DND-41 (cell line): ENCODE data around the gene SCYGR4.

Experiments used
- ATAC-seq: fragments of 200-7000 bp; cut with Tn5 transposase; 3 replicates; pipeline ENCODE4 v1.9.1; 2021; ENCODE audit warnings: low read depth; ENCODE audit not compliant: insufficient read depth
- DNase-seq: peaks from one replicate; pipeline ENCODE4 v3.0.0-alpha.2; 2020
- H2AFZ ChIP-seq: 2 replicates; pipeline ENCODE4 v1.6.0; 2012; ENCODE audit warnings: low read depth, low read length
- H3K27ac ChIP-seq: 2 replicates; pipeline ENCODE4 v1.5.1; 2012; ENCODE audit warnings: low read length, inconsistent platforms
- H3K27me3 ChIP-seq: fragments of 200-600 bp; sonication (generic); 2 replicates; pipeline ENCODE4 v1.6.0; 2012; ENCODE audit warnings: low read length, mild to moderate bottlenecking, inconsistent platforms; ENCODE audit not compliant: insufficient read depth, poor library complexity
- H3K36me3 ChIP-seq: 2 replicates; pipeline ENCODE4 v1.5.1; 2012; ENCODE audit warnings: low read length, inconsistent platforms; ENCODE audit not compliant: insufficient read depth
- H3K4me1 ChIP-seq: 2 replicates; pipeline ENCODE4 v1.5.1; 2012; ENCODE audit warnings: mild to moderate bottlenecking, low read length; ENCODE audit not compliant: insufficient read depth
- H3K4me2 ChIP-seq: 2 replicates; pipeline ENCODE4 v1.6.0; 2012; ENCODE audit warnings: mild to moderate bottlenecking, moderate library complexity, low read length, inconsistent platforms; ENCODE audit not compliant: insufficient read depth
- H3K4me3 ChIP-seq, 2 experiments: fragments of 200-600 bp in 1 of 2; shearing (Covaris generic) in 1 of 2; 2 replicates each; pipeline ENCODE4 v1.5.1; 2012 to 2016; ENCODE audit warnings: inconsistent platforms in 2 of 2, low read length in 2 of 2, mild to moderate bottlenecking in 2 of 2, low read depth in 1 of 2, moderate library complexity in 1 of 2
- H3K79me2 ChIP-seq: 2 replicates; pipeline ENCODE4 v1.6.0; 2012; ENCODE audit warnings: low read length, inconsistent platforms; ENCODE audit not compliant: insufficient read depth
- H3K9ac ChIP-seq: 2 replicates; pipeline ENCODE4 v1.6.0; 2012; ENCODE audit warnings: low read depth, mild to moderate bottlenecking, inconsistent platforms, low read length, moderate library complexity
- H3K9me3 ChIP-seq: 2 replicates; pipeline ENCODE4 v1.5.1; 2012; ENCODE audit warnings: low read length, moderate library complexity, mild to moderate bottlenecking, inconsistent platforms; ENCODE audit not compliant: insufficient read depth, severe bottlenecking
- H4K20me1 ChIP-seq: 2 replicates; pipeline ENCODE4 v1.6.0; 2012; ENCODE audit warnings: low read length; ENCODE audit not compliant: insufficient read depth
- EZH2 ChIP-seq: IDR thresholded peaks from 3 replicates; pipeline ENCODE4 v1.6.1; 2012; ENCODE audit warnings: borderline replicate concordance, low read depth, mild to moderate bottlenecking, moderate library complexity, low read length, inconsistent platforms; ENCODE audit not compliant: severe bottlenecking
- TF ChIP-seq, protein P1 (sequence below): IDR thresholded peaks from 2 replicates; pipeline ENCODE4 v1.5.1; 2012; ENCODE audit warnings: borderline replicate concordance, low read length, moderate library complexity, mild to moderate bottlenecking; ENCODE audit not compliant: poor library complexity, severe bottlenecking; ENCODE audit errors: extremely low read depth

The SCYGR4 gene

DNA sequence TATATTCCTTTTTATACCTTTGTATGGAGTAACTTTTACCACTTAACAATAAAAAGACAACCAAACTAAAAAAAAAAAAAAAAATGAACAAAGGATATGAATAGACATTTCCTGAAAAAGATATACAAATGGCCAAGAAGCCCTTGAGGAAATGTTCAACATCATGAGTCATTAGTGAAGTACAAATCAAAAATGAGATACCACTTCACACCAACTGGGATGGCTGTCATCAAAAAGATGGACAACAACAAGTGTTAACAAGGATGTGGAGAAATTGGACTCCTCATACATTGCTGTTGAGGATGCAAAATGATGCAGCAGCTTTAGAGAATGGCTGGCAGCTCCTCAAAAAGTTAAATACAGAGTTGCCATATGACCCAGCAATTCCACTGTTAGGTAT, 41.2 kb upstream of the SCYGR4 start:
- H3K27ac ChIP-seq, result no peak overlapping the region
- no peak for TF ChIP-seq EZH2
- TF ChIP-seq, protein P1, sequence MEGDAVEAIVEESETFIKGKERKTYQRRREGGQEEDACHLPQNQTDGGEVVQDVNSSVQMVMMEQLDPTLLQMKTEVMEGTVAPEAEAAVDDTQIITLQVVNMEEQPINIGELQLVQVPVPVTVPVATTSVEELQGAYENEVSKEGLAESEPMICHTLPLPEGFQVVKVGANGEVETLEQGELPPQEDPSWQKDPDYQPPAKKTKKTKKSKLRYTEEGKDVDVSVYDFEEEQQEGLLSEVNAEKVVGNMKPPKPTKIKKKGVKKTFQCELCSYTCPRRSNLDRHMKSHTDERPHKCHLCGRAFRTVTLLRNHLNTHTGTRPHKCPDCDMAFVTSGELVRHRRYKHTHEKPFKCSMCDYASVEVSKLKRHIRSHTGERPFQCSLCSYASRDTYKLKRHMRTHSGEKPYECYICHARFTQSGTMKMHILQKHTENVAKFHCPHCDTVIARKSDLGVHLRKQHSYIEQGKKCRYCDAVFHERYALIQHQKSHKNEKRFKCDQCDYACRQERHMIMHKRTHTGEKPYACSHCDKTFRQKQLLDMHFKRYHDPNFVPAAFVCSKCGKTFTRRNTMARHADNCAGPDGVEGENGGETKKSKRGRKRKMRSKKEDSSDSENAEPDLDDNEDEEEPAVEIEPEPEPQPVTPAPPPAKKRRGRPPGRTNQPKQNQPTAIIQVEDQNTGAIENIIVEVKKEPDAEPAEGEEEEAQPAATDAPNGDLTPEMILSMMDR, result no peak
- no peak overlapping the region for H3K4me2 ChIP-seq

DNA sequence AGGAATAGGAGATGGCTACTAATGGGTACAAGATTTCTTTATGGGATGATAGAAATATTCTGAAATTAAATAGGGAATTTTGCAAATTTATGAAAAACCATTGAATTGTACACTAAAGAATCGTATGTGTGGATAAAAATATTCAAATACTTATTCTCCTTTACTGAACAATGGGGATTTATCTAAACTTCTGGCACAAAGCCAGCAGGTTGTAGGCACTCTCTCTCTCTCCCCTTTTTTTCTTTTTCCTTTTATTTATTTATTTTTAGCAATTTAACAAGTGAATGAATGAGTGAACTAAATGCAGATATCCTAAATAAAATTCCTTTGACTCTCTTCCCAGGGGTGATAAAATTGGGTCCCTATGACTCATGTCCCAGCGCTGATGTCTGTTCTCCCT, 40.5 kb upstream of the SCYGR4 start:
- Histone ChIP-seq H3K9me3 (no peaks in the 10 kb centered on the region), H3K27me3 (peaks cover 2% of the 10 kb centered on the region), H3K79me2 (no peaks in the 10 kb centered on the region), H4K20me1 (no peaks in the 10 kb centered on the region), H3K4me3 (no peak overlapping the region), H3K27ac (no peak overlapping the region), H3K36me3 (no peaks in the 10 kb centered on the region), H3K4me2 (no peak overlapping the region), H3K9ac (no peak overlapping the region), H3K4me1 (no peaks in the 10 kb centered on the region), H2AFZ (no peak overlapping the region)
- no peak for DNase-seq
- no peak for ATAC-seq
- TF ChIP-seq, protein P1, result no peak
- no peak for TF ChIP-seq EZH2

More for the DNA sequence above, 41.2 kb upstream of the SCYGR4 start:
- Histone ChIP-seq H4K20me1 (no peaks in the 10 kb centered on the region), H3K79me2 (no peaks in the 10 kb centered on the region), H3K27me3 (peaks cover 2% of the 10 kb centered on the region), H3K4me1 (no peaks in the 10 kb centered on the region), H3K9me3 (no peaks in the 10 kb centered on the region), H3K36me3 (no peaks in the 10 kb centered on the region), H3K4me3 (no peak overlapping the region), H2AFZ (no peak overlapping the region), H3K9ac (no peak overlapping the region)
- DNase-seq (no peak), ATAC-seq (no peak)

- Histone ChIP-seq H2AFZ (no peak overlapping the region), H3K4me1 (no peaks in the 10 kb centered on the region), H3K4me3 (no peak overlapping the region), H3K27ac (no peak overlapping the region), H4K20me1 (no peaks in the 10 kb centered on the region), H3K79me2 (no peaks in the 10 kb centered on the region), H3K36me3 (no peaks in the 10 kb centered on the region), H3K9ac (no peak overlapping the region), H3K4me2 (no peak overlapping the region), H3K9me3 (peaks cover 4% of the 10 kb centered on the region), H3K27me3 (peaks cover 2% of the 10 kb centered on the region)
- no peak for ATAC-seq
- TF ChIP-seq, protein P1, result no peak
- no peak for TF ChIP-seq EZH2
- no peak for DNase-seq
Measured at GRCh38 chr2:227577555-227577954, 39.7 kb upstream of the SCYGR4 start.

DNA sequence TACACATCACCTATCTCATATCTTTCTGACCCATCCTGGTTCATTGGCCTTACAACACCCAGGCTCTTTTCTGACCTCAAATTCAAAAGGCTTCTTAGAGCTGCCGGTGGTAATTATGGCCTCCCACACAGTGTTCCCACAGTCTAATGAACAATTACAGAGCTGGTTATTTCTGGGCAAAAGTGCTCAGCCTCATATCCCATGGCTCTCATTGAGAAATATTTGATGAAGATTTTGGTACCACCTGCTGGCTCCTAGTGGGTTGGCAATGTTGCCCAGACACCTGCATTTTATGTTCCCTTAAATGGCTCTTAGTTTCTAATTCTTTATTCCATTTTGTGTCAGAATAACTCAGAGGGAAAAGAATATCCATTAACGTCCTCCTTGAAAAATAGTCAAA, 38.7 kb upstream of the SCYGR4 start:
- DNase-seq, result no peak
- Histone ChIP-seq H3K27me3 (peaks cover 2% of the 10 kb centered on the region), H3K4me2 (no peak overlapping the region), H4K20me1 (no peaks in the 10 kb centered on the region), H2AFZ (no peak overlapping the region), H3K4me1 (no peaks in the 10 kb centered on the region), H3K9ac (no peak overlapping the region), H3K36me3 (no peaks in the 10 kb centered on the region), H3K4me3 (no peak overlapping the region), H3K9me3 (peaks cover 13% of the 10 kb centered on the region), H3K79me2 (no peaks in the 10 kb centered on the region), H3K27ac (no peak overlapping the region)
- TF ChIP-seq EZH2, result no peak
- no peak for ATAC-seq
